HL-60 (cell line): ENCODE measurements around the gene TMC4.
"Not testable (repeated sequence)": the region's sequence is repeated elsewhere in the genome, so short reads cannot be mapped to it uniquely, and the experiment has no call there.

Experiments used
- DNase-seq, 2 experiments: peaks; one replicate each; pipeline ENCODE4 v3.0.0-alpha.2; 2010 to 2020; ENCODE audit warnings: low read depth in 1 of 2, low spot score in 1 of 2
- H3K27ac ChIP-seq: fragments of 250-450 bp; sonication (Bioruptor Pico); replicated peaks from 2 replicates; pipeline ENCODE4 v1.5.1; 2020; ENCODE audit warnings: mild to moderate bottlenecking, moderate library complexity
- H3K27me3 ChIP-seq: fragments of 250-450 bp; sonication (Bioruptor Pico); 2 replicates; pipeline ENCODE4 v1.5.1; 2021; ENCODE audit warnings: mild to moderate bottlenecking, moderate library complexity; ENCODE audit not compliant: insufficient read depth, poor library complexity, severe bottlenecking
- H3K4me3 ChIP-seq: replicated peaks from 2 replicates; pipeline ENCODE4 v1.5.1; 2011; ENCODE audit warnings: mild to moderate bottlenecking, control low read depth, low read length; ENCODE audit not compliant: insufficient read depth
- GABPA ChIP-seq: IDR thresholded peaks from 2 replicates; pipeline ENCODE4 v1.6.1; 2012; ENCODE audit warnings: low read depth
- POLR2AphosphoS5 ChIP-seq: IDR thresholded peaks from 2 replicates; pipeline ENCODE4 v1.6.1; 2012; ENCODE audit warnings: low read depth
- REST ChIP-seq: IDR thresholded peaks from 2 replicates; pipeline ENCODE4 v1.6.1; 2012; ENCODE audit warnings: low read depth; ENCODE audit not compliant: insufficient replicate concordance
- SPI1 ChIP-seq: IDR thresholded peaks from 2 replicates; pipeline ENCODE4 v1.6.1; 2012; ENCODE audit warnings: low read depth, mild to moderate bottlenecking, borderline replicate concordance
- TF ChIP-seq, protein P1 (sequence below): IDR thresholded peaks from one replicate; pipeline ENCODE4 v1.5.1; 2011; ENCODE audit warnings: low read length, control low read depth, inconsistent platforms; ENCODE audit not compliant: insufficient read depth

Gene TMC4

GRCh38 chr19:54178581-54179261 lies 5.8 kb upstream of the TMC4 start:
- TF ChIP-seq, protein P1, sequence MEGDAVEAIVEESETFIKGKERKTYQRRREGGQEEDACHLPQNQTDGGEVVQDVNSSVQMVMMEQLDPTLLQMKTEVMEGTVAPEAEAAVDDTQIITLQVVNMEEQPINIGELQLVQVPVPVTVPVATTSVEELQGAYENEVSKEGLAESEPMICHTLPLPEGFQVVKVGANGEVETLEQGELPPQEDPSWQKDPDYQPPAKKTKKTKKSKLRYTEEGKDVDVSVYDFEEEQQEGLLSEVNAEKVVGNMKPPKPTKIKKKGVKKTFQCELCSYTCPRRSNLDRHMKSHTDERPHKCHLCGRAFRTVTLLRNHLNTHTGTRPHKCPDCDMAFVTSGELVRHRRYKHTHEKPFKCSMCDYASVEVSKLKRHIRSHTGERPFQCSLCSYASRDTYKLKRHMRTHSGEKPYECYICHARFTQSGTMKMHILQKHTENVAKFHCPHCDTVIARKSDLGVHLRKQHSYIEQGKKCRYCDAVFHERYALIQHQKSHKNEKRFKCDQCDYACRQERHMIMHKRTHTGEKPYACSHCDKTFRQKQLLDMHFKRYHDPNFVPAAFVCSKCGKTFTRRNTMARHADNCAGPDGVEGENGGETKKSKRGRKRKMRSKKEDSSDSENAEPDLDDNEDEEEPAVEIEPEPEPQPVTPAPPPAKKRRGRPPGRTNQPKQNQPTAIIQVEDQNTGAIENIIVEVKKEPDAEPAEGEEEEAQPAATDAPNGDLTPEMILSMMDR = no peak
- no peak for TF ChIP-seq SPI1
- no peak for TF ChIP-seq POLR2AphosphoS5
- no peak for TF ChIP-seq GABPA
- H3K4me3 ChIP-seq = no peak overlapping the region
- no peak overlapping the region for H3K27ac ChIP-seq
- no peaks in the 10 kb centered on the region for H3K27me3 ChIP-seq
- no peak for DNase-seq

GRCh38 chr19:54173951-54174834 lies 1.2 kb upstream of the TMC4 start:
- no peak for DNase-seq
- Histone ChIP-seq H3K27ac (no peak overlapping the region), H3K4me3 (no peak overlapping the region), H3K27me3 (no peaks in the 10 kb centered on the region)
- TF ChIP-seq SPI1 = no peak
- TF ChIP-seq, protein P1 = no peak
- no peak for TF ChIP-seq GABPA
- no peak for TF ChIP-seq REST
- no peak; the same call in 1 of the 2 replicates for TF ChIP-seq POLR2AphosphoS5

DNA sequence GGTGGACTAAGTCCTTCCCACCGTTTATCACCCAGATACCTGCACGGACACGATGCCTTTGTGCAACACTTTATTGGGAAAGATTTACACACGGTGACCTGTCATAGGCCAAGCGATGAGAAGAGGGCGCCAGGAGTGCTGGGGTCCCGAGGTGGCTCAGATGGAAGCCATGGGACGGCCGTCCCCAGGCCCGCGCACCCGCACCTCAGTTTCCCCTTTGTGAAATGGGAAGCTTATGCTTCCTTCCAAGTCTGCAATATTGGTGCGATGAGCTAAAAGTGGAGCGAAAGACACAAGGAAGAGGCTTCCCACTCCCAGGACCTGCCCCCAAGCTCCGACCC lies 369 bp upstream of the TMC4 start:
- Histone ChIP-seq H3K27me3 (no peaks in the 10 kb centered on the region), H3K4me3 (no peak overlapping the region), H3K27ac (no peak overlapping the region)
- no peak for TF ChIP-seq REST
- TF ChIP-seq POLR2AphosphoS5 = no peak
- no peak for TF ChIP-seq GABPA
- TF ChIP-seq SPI1 = no peak
- TF ChIP-seq, protein P1 = no peak
- DNase-seq = no peak

GRCh38 chr19:54171736-54172431 lies 1.1 kb downstream of the TMC4 start:
- not testable (repeated sequence) for DNase-seq, H3K4me3 ChIP-seq, H3K27ac ChIP-seq

More at GRCh38 chr19:54171736-54172431, 1.1 kb downstream of the TMC4 start:
- not testable (repeated sequence) for H3K27me3 ChIP-seq
